ENCODE results near the gene SYT13.
"Not testable (repeated sequence)": the region's sequence is repeated elsewhere in the genome, so short reads cannot be mapped to it uniquely, and the experiment has no call there.

SYT13 gene

DNA sequence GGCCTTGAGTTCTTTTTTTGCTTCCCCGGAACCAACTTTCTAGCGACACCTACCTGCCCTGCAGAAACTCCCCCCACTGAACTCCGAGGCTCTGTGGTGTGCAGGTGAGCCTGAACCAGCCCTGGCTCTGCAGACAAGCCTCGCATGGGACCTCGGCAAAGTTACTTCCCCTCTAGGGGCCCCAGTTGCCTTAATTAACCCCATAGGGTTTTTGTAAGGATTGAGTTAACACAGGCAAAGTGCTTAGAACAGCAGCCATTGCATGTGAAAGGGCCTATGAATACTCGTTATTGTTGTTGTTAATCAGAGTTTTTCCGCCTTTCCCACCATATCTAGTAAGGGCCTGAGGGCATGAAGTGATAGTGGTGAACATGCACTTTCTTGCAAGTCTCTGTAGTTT is 12.6 kb upstream of the SYT13 start:
- H3K4me3 ChIP-seq (ENCODE audit: insufficient read length, low read depth) = no peak overlapping the region
- DNase-seq (ENCODE audit: low read depth, low spot score) = peak; percentile 72
- H3K27me3 ChIP-seq (ENCODE audit: insufficient read depth, insufficient read length) = peaks cover 41% of the 10 kb centered on the region
- H3K36me3 ChIP-seq (ENCODE audit: insufficient read depth, insufficient read length, low read length) = no peaks in the 10 kb centered on the region
- H3K9me3 ChIP-seq (ENCODE audit: insufficient read depth, low read length) = peaks cover 7% of the 10 kb centered on the region; the same call in 1 of the 2 replicates
- H3K4me1 ChIP-seq (ENCODE audit: insufficient read depth, insufficient read length) = peaks cover 4% of the 10 kb centered on the region
- H3K9ac ChIP-seq (ENCODE audit: insufficient read length, low read depth) = no peak overlapping the region
- TF ChIP-seq ZNF274 (IDR thresholded peaks at IDR 0.05; ENCODE audit: low read depth, low read length) (no peak), YY1 (IDR thresholded peaks at IDR 0.05; ENCODE audit: insufficient read depth, insufficient read length) (no peak), SUZ12 (IDR thresholded peaks at IDR 0.05; ENCODE audit: extremely low read depth, insufficient read depth, insufficient read length) (no peak)

DNA sequence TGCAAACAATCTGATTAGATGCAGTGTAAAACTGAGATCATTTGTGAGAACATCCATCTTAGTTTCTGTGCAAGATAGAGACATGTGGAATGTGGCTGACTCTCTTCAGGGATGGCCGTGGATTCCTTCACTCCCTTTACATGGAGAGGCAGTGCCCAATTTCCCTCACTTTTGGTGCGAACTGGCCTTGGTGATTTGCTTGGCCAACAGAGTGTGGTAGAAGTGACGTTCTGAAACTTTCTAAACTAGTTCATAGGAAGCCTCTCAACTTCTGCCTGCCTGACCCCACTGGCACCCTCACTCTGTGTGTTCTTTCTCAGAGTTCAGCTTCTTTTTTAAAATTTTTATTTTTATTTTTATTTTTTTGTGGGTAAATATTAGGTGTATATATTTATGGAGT is 9.9 kb upstream of the SYT13 start:
- H3K9ac ChIP-seq (ENCODE audit: insufficient read length, low read depth) = no peak overlapping the region
- no peak for DNase-seq (ENCODE audit: low read depth, low spot score)
- TF ChIP-seq SUZ12 (IDR thresholded peaks at IDR 0.05; ENCODE audit: extremely low read depth, insufficient read depth, insufficient read length) (no peak), YY1 (IDR thresholded peaks at IDR 0.05; ENCODE audit: insufficient read depth, insufficient read length) (no peak), ZNF274 (IDR thresholded peaks at IDR 0.05; ENCODE audit: low read depth, low read length) (no peak)
- H3K36me3 ChIP-seq (ENCODE audit: insufficient read depth, insufficient read length, low read length) = no peaks in the 10 kb centered on the region
- no peak overlapping the region for H3K4me3 ChIP-seq (ENCODE audit: insufficient read length, low read depth)
- peaks cover 4% of the 10 kb centered on the region for H3K4me1 ChIP-seq (ENCODE audit: insufficient read depth, insufficient read length)
- peaks cover 7% of the 10 kb centered on the region; the same call in 1 of the 2 replicates for H3K9me3 ChIP-seq (ENCODE audit: insufficient read depth, low read length)
- peaks cover 21% of the 10 kb centered on the region for H3K27me3 ChIP-seq (ENCODE audit: insufficient read depth, insufficient read length)

DNA sequence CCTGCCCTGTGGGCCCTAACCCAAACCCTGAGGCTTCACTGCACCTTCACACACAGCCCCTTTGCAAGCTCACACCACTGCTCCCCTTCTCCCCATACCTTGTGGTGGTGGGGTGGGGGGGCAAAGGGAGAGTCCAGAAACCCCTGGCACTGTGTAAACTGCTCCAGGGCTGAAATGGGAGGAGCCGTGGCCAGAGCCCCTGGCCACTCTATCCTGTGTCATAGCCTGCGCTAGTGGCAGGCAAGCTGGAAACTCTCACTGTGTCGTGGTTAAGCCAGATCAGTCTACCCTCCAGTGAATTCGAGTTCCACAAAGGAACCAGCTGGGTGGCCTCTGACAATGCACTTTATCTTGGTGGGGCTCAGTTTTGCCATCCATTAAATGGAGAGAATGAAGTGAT is 8.4 kb upstream of the SYT13 start:
- H3K4me3 ChIP-seq (ENCODE audit: insufficient read length, low read depth) = no peak overlapping the region
- peaks cover 4% of the 10 kb centered on the region for H3K4me1 ChIP-seq (ENCODE audit: insufficient read depth, insufficient read length)
- no peaks in the 10 kb centered on the region for H3K36me3 ChIP-seq (ENCODE audit: insufficient read depth, insufficient read length, low read length)
- peaks cover 22% of the 10 kb centered on the region for H3K27me3 ChIP-seq (ENCODE audit: insufficient read depth, insufficient read length)
- no peak for DNase-seq (ENCODE audit: low read depth, low spot score)
- no peak overlapping the region for H3K9ac ChIP-seq (ENCODE audit: insufficient read length, low read depth)
- no peak for TF ChIP-seq SUZ12 (IDR thresholded peaks at IDR 0.05; ENCODE audit: extremely low read depth, insufficient read depth, insufficient read length)
- TF ChIP-seq ZNF274 (IDR thresholded peaks at IDR 0.05; ENCODE audit: low read depth, low read length) = no peak
- no peak for TF ChIP-seq YY1 (IDR thresholded peaks at IDR 0.05; ENCODE audit: insufficient read depth, insufficient read length)
- H3K9me3 ChIP-seq (ENCODE audit: insufficient read depth, low read length) = peaks cover 7% of the 10 kb centered on the region; the same call in 1 of the 2 replicates

DNA sequence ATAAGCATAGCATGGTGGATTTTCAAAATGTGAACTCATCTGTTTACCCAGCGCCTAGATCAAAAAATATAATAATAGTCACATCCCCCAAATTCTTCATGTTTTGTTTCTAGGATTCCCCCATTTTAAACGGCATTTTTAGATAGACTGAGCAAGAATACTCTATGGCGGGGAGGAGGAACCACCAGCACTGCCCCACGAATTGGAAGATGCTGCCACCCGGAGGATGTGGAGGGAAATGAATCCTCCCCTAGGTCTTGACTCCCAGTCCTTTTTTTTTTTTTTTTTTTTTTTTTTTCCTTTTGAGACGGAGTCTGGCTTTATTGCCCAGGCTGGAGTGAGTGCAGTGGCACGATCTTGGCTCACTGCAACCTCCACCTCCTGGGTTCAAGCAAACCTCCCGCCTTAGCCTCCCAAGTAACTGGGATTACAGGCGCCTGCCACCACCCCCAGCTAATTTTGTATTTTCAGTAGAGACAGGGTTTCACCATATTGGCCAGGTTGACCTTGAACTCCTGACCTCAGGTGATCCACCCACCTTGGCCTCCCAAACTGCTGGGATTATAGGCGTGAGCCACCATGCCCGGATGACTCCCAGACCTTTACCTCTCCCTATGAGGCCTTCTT is 7.5 kb upstream of the SYT13 start:
- H3K4me1 ChIP-seq (ENCODE audit: insufficient read depth, insufficient read length); H3K9me3 ChIP-seq (ENCODE audit: insufficient read depth, low read length); H3K9ac ChIP-seq (ENCODE audit: insufficient read length, low read depth); H3K36me3 ChIP-seq (ENCODE audit: insufficient read depth, insufficient read length, low read length); H3K4me3 ChIP-seq (ENCODE audit: insufficient read length, low read depth): not testable (repeated sequence)
- DNase-seq (ENCODE audit: low read depth, low spot score) = peak; percentile 85
- peaks cover 25% of the 10 kb centered on the region for H3K27me3 ChIP-seq (ENCODE audit: insufficient read depth, insufficient read length)

DNA sequence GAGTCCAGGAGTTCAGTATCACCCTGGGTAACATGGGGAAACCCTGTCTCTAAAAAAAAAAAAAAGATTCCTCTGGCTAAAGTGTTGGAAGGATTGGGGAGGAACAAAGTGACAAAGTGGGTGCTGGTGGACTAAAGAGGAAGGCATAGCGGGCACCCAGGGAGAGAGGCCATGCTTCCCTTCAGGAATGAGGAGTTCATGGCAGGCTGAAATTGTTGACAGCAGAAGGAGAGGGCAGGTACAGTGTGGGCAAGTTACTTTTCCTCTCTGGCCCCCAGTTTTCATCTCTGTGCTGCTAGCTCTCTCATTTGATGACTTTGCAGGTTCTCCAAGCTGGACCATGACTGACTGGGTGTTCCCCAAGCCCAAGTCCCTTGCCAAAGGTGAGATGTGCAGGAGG is 4.4 kb upstream of the SYT13 start:
- no peak for DNase-seq (ENCODE audit: low read depth, low spot score)
- Histone ChIP-seq H3K4me1 (ENCODE audit: insufficient read depth, insufficient read length) (peaks cover 4% of the 10 kb centered on the region), H3K27me3 (ENCODE audit: insufficient read depth, insufficient read length) (peaks cover 43% of the 10 kb centered on the region), H3K36me3 (ENCODE audit: insufficient read depth, insufficient read length, low read length) (no peaks in the 10 kb centered on the region), H3K9me3 (ENCODE audit: insufficient read depth, low read length) (peaks cover 15% of the 10 kb centered on the region; the same call in 1 of the 2 replicates), H3K9ac (ENCODE audit: insufficient read length, low read depth) (no peak overlapping the region), H3K4me3 (ENCODE audit: insufficient read length, low read depth) (no peak overlapping the region)
- TF ChIP-seq SUZ12 (IDR thresholded peaks at IDR 0.05; ENCODE audit: extremely low read depth, insufficient read depth, insufficient read length) = no peak
- TF ChIP-seq ZNF274 (IDR thresholded peaks at IDR 0.05; ENCODE audit: low read depth, low read length) = no peak
- no peak for TF ChIP-seq YY1 (IDR thresholded peaks at IDR 0.05; ENCODE audit: insufficient read depth, insufficient read length)

DNA sequence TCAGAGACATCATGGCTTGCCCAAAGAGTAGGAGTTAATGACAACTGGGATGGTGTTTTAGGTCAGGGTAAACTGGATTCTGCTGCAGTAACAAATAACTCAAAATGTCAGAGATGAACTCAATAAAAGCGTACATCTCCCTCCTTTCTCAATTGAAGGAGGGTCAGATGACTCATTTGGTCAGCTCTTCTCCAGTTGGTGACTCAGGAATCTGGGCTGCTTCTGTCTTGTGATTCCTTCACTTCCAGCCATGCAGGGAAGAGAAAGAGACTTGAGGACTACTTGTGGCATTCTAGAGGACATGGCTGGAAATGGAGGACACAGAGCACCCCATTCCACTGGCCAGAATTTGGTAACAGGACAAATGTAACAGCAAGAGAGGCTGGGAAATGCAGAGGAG is 3.2 kb upstream of the SYT13 start:
- H3K4me3 ChIP-seq (ENCODE audit: insufficient read length, low read depth) = no peak overlapping the region
- peaks cover 15% of the 10 kb centered on the region; the same call in 1 of the 2 replicates for H3K9me3 ChIP-seq (ENCODE audit: insufficient read depth, low read length)
- TF ChIP-seq SUZ12 (IDR thresholded peaks at IDR 0.05; ENCODE audit: extremely low read depth, insufficient read depth, insufficient read length) (no peak), ZNF274 (IDR thresholded peaks at IDR 0.05; ENCODE audit: low read depth, low read length) (no peak), YY1 (IDR thresholded peaks at IDR 0.05; ENCODE audit: insufficient read depth, insufficient read length) (no peak)
- H3K4me1 ChIP-seq (ENCODE audit: insufficient read depth, insufficient read length) = peaks cover 1% of the 10 kb centered on the region
- H3K9ac ChIP-seq (ENCODE audit: insufficient read length, low read depth) = no peak overlapping the region
- no peaks in the 10 kb centered on the region for H3K36me3 ChIP-seq (ENCODE audit: insufficient read depth, insufficient read length, low read length)
- DNase-seq (ENCODE audit: low read depth, low spot score) = no peak
- H3K27me3 ChIP-seq (ENCODE audit: insufficient read depth, insufficient read length) = peaks cover 47% of the 10 kb centered on the region

DNA sequence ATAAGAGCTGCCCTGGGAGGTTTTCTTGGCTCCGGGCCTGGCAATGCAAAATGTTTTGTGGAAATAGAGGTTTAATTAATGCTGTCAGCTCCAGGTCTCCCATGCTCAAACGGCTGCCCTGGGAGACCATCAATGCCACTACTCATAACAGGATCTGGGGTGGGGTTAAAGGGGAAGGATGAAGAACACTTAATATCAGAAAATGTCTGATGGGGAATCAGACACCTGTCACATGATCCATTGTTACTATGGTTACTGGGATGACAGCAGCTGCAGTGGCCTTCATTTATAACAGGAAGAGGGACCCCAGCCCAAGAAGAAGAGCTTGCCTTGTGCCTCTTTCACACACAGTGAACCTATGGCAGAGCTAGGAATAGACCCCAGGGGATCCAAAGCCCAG is 2.2 kb upstream of the SYT13 start:
- Histone ChIP-seq H3K27me3 (ENCODE audit: insufficient read depth, insufficient read length) (peaks cover 54% of the 10 kb centered on the region), H3K9ac (ENCODE audit: insufficient read length, low read depth) (no peak overlapping the region), H3K9me3 (ENCODE audit: insufficient read depth, low read length) (peaks cover 15% of the 10 kb centered on the region; the same call in 1 of the 2 replicates), H3K4me3 (ENCODE audit: insufficient read length, low read depth) (no peak overlapping the region), H3K4me1 (ENCODE audit: insufficient read depth, insufficient read length) (no peaks in the 10 kb centered on the region), H3K36me3 (ENCODE audit: insufficient read depth, insufficient read length, low read length) (no peaks in the 10 kb centered on the region)
- no peak for DNase-seq (ENCODE audit: low read depth, low spot score)
- TF ChIP-seq YY1 (IDR thresholded peaks at IDR 0.05; ENCODE audit: insufficient read depth, insufficient read length) (no peak), ZNF274 (IDR thresholded peaks at IDR 0.05; ENCODE audit: low read depth, low read length) (no peak), SUZ12 (IDR thresholded peaks at IDR 0.05; ENCODE audit: extremely low read depth, insufficient read depth, insufficient read length) (no peak)
